ENCODE results near the gene MRPL28.
"Not testable (repeated sequence)": the region's sequence is repeated elsewhere in the genome, so short reads cannot be mapped to it uniquely, and the experiment has no call there.

Gene MRPL28

DNA sequence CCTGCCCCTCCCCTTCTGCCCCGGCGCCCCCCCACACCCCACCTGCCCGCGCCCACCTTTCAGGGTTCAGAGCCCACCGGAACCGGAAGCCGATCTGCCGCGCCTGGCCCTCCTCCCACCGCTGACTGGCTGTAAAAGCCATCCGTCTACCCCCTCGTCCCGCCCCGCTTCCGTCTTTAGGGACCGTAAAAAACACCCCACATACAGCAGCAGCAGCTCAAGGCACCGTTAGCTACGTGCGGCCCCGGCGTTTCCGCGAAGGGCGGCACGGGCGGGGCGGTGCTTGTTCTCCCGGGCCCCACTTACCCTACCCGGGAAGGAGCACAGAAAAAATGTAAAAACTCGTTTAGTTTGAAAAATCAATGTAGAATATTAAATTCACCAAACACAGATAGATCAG, at the start of gene MRPL28:
MRPL28 (minus strand) TSS at position 96 of the 400 bp plus-strand sequence. CDS start 320 bp downstream, outside the sequence.
- peak; percentile 91 for DNase-seq (ENCODE audit: low read depth)

DNA sequence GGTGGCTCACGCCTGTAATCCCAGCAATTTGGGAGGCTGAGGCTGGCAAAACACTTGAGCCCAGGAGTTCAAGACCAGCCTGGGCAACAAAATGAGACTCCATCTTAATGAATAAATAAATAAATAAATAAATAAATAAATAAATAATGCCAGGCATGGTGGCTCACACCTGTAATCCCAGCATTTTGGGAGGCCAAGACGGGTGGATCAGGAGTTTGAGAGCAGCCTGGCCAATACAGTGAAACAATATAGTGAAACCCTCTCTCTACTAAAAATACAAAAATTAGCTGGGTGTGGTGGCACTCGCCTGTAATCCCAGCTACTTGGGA, 44.8 kb upstream of the MRPL28 start:
- DNase-seq (ENCODE audit: low read depth) = not testable (repeated sequence)

DNA sequence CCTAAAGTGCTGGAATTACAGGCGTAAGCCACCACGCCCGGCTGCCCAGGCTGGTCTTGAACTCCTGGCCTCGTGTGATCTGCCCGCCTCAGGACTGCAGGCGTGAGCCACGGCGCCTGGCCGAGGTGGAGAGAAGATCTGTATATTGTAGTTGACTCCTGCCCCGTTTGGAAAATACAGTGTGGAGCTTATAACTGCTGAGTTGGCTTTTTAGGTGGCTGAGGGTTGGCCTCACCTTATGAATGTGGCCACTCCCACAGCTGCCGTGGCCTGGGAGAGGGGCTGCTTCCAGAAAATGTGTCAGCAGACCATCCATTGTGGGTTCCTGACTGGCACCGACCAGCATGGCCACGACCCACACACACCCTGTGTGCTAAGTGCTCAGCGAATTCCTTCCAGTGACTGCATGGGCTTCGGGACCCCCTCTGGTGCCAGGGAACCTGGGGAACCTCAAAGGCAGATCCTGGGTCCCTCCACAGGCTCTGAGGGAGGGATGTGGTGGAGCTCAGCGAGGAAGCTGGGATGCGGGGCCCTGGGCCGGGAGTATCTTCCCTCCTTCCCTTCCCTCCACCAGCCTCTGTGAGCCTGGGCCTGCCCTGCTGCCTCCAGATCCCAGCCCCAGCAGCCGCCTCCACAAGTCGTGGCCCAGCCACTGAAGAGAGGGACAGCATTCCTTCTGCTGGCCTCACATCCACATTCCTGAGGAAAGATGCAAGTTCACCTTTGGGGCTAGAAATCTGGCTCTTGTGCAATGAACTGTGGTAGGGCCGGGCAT, 44.2 kb upstream of the MRPL28 start:
- no peak for DNase-seq (ENCODE audit: low read depth)

DNA sequence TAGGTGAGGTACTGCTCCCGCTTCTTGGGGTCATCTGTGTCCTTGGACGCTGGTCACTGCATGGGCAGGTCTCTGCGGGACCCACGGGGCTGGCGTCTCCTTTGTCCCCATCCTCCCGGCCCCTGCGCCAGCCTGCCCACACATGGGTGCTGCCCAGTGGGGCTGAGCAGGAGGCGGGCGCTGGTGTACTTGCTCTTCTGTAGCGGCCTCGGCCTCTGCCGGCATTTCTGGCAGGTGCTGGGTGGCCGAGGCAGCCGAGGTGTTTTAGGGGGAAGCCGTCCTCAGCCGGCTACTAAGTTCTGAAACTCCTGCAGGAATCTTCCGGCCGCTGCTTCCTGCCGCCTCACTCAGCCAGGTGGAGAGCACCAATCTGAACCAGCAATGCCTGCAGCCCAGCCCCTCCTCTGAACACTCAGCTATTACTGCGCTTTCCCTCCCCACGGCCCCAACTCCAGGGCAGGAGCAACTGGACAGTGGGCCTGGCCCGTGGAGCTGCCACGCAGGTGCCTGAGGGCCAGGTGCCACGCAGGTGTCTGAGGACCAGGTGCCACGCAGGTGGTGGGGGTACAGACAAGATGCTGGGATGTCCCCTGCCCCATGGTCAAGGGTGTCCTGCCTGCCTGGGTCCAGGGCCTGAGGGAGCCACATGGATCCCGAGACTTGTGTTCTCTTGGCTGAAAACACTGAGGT, 41.4 kb upstream of the MRPL28 start:
- no peak for DNase-seq (ENCODE audit: low read depth)

DNA sequence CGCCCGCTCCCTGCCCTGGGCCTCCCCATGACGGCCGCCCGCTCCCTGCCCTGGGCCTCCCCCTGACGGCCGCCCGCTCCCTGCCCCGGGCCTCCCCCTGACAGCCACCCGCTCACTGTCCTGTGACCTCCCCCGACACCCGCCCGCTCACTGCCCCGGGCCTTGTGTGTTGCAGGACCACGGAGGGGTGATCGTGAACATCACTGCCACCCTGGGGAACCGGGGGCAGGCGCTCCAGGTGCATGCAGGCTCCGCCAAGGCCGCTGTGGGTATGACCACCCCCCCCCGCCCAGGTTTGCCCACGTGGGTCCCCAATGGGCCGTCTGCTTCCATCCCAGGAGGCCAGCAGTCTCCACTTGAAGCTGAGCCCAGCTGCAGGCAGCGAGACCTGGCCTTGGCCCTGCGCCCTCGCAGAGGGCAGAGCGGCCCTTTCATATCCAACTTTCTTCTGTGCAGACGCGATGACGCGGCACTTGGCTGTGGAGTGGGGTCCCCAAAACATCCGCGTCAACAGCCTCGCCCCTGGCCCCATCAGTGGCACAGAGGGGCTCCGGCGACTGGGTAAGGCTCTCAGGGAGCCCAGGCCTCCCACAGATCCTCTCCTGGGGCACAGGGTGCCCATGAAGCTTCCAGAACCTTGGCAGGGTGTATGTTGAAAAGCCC, 40.3 kb upstream of the MRPL28 start:
- DNase-seq (ENCODE audit: low read depth) = no peak

- DNase-seq (ENCODE audit: low read depth) = no peak
These were observed 36.9 kb upstream of the MRPL28 start for GRCh38 chr16:407253-407652.

DNA sequence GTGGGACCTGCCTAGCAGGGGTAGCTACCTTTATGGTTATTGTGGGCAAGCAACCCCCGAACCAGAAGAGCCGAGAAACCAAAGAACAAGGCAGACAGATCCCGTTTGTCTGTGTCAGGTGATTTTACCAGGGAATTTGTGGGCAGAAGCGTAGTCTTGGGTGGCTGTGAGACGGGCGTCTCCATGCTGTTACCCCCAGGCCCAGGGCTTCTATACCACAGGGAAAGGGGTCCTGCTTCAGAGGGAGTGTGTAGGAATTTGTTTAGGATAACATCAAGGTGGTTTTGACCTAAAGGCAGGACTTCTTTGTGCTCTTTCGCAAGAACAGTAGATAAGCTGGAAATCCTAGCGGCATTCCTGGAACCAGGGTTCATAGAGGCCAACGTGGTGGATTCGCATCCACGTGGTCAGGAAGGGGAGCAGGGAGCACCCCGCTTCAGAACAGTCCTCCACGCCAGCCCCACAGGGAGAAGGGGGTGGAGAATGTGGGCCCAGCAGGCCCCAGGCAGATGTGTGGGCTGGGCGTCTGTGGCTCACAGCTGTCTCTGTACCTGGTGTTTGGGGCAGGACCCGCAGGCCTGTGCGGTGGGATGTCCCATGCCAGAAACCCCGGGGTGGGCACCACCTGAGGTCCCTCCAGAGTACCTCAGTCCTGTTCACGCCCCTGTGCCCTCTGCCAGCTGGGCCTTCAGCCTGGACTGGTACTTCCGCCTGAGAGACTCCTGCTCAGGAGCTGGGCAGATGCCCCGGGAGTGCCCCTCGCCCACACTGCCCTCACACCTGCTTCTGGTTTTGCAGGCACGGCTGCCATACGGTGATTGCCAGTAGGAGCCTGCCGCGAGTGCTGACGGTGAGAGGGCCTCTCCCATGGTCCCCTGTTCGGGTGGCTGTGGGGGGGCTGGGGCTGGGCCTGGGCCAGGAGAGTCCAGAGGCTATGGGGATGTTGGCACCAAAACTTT, 35.5 kb upstream of the MRPL28 start:
- DNase-seq (ENCODE audit: low read depth) = no peak

GRCh38 chr16:404971-405486, 34.7 kb upstream of the MRPL28 start:
- DNase-seq (ENCODE audit: low read depth) = no peak

DNA sequence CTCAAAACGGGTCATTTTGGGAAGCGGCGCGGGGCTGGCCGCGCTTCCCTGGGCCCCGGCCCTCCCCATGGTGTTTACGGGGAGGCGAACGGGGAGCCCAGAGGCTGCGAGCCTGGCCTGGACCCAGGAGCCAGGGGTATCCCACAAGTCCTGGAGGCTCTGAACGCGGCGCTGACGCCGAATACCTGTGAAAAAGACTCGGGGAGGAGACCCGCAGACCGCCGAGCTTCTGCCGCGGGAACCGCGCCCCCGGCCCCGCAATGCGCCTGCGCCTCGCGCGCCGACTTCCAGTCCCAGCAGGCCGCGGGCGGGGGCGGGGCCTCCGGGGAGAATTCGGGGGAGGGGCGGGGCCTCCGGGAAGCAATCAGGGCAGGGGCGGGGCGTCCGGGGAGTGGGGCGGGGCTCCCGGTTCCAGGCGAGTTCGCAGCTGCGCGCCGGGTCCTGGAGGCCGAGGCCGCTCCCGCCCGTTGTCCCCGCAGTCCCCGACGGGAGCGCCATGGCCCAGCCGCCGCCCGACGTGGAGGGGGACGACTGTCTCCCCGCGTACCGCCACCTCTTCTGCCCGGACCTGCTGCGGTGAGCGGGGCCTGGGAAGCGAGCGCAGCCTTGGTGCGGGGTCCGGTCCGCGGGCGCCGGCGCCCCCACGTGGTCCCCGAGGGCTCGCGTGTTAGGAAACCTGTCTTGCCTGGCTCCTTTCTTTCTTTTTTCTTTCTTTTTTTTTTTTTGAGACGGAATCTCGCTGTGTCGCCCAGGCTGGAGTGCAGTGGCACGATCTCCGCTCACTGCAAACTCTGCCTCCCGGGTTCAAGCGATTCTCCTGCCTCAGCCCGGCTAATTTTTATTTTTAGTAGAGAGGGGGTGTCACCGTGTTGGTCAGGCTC, 31.4 kb upstream of the MRPL28 start, which contains the start of gene DECR2:
DECR2 (plus strand) TSS at position 418 of the 881 bp plus-strand sequence; CDS start at position 497, 79 bp downstream.
- DNase-seq (ENCODE audit: low read depth) = peak; percentile 80

- DNase-seq (ENCODE audit: low read depth) = no peak
These were observed 29.8 kb upstream of the MRPL28 start for GRCh38 chr16:400061-400591.

- no peak for DNase-seq (ENCODE audit: low read depth)
These were observed 29.1 kb upstream of the MRPL28 start for GRCh38 chr16:399340-400019.

- DNase-seq (ENCODE audit: low read depth) = no peak
These were observed 28.4 kb upstream of the MRPL28 start for GRCh38 chr16:398561-399339.

GRCh38 chr16:397736-398332, 27.5 kb upstream of the MRPL28 start:
- DNase-seq (ENCODE audit: low read depth) = no peak

GRCh38 chr16:397135-397661, 26.9 kb upstream of the MRPL28 start, which contains the start of gene NME4:
TSS of gene NME4 (plus strand) at chr16:397199. CDS start at chr16:397223, 24 bp downstream.
- DNase-seq (ENCODE audit: low read depth) = no peak

- no peak for DNase-seq (ENCODE audit: low read depth)
These were observed 26.3 kb upstream of the MRPL28 start for GRCh38 chr16:396605-397004.

GRCh38 chr16:396199-396598, 25.9 kb upstream of the MRPL28 start:
- DNase-seq (ENCODE audit: low read depth) = no peak

DNA sequence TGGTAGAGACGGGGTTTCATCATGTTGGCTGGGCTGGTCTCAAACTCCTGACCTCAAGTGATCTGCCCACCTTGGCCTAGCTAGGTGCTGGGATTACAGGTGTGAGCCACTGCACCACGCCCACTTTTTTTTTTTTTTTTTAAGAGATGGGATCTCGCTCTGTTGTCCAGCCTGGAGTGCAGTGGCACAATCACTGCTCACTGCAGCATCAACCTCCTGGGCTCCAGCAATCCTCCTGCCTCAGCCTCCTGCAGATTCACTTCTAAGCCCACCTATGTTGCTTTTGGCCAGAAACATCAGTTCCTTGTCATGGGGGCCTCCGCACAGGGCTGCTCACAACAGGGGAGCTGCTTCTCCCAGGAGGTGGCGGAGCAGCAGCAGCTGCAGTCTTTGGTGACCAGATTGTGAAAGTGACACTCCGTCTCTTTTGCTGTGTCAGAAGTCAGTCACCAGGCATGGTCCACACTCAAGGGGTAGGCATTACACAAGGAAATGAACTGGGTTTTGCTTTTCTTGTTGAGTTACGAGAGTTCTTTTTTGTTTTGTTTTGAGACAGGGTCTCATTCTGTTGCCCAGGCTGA, 22.2 kb upstream of the MRPL28 start:
- no peak for DNase-seq (ENCODE audit: low read depth)

DNA sequence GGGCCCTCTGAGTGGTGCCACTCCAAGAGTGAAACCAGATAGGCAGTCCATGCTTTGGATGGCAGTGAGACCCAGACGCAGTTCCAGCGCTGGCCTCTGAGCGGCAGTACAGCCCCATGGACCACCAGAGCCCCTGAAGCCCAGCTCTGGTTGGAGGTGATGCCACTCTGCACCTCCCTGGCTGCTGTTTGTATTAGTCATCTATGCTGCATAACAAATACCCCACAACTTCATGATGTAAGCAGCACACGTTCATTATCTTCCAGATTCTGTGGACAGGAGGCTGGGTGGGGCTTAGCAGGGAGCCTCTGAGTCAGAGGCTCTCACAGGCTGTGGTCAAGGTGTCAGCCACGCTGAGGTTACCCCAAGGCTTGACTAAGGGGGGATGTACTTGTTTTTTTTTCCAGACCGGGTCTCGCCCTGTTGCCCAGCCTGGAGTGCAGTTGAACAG, 21.6 kb upstream of the MRPL28 start:
- peak; percentile 70 for DNase-seq (ENCODE audit: low read depth)

Data from fibroblast of the conjunctiva (primary cell).